GM21825 (cell line): ENCODE results near the gene DIAPH2.
"Not testable (repeated sequence)": the region's sequence is repeated elsewhere in the genome, so short reads cannot be mapped to it uniquely, and the experiment has no call there.

ENCODE experiments used
- ATAC-seq: cut with Tn5 transposase; IDR thresholded peaks from one replicate; pipeline ENCODE4 v1.9.1; 2021; ENCODE audit warnings: mild to moderate bottlenecking, moderate library complexity; ENCODE audit not compliant: unreplicated experiment

Gene DIAPH2

DNA sequence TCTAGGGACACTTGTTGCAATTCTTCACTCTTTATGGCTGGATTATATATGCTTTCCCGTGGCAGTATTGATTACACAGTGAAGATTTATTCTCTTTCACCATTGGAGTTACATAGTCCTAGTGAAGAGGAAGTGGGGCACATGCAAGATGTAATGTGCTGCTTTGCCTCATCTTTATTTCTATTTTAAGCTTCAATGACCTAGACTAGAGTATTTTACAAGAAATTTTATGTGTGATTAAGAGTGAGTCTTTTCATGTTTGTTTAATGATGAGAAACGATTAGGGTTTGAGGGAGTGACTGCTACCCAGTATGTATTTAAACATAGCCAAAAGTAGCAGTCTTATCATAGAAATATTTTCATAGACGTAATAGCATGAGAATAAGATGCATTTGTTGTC is 30.8 kb downstream of the DIAPH2 start:
- no peak for ATAC-seq

DNA sequence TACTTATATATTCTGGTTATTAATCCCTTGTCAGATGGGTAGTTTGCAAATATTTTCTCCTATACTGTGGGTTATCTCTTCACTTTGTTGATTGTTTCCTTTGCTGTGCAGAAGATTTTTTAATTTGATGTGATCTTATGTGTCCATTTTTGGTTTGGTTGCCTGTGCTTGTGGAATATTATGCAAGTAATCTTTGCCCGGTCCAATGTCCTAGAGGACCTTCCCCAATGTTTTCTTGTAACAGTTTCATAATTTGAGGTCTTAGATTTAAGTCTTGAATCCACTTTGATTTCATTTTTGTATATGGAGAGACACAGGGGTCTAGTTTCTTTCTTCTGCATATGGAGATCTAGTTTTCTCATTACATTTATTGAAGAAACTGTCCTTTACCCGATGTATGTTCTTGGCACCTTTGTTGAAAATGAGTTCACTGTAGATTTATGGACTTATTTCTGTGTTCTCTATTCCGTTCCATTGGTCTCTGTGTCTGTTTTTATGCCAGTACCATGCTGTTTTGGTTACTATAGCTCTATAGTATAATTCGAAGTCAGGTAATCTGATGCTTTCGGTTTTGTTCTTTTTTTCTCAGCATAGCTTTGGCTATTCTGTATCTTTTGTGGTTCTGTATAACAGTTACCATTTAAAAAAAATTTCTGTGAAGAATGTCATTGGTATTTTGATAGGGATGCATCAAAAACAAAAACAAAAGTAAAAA is 34.7 kb downstream of the DIAPH2 start:
- no peak for ATAC-seq

DNA sequence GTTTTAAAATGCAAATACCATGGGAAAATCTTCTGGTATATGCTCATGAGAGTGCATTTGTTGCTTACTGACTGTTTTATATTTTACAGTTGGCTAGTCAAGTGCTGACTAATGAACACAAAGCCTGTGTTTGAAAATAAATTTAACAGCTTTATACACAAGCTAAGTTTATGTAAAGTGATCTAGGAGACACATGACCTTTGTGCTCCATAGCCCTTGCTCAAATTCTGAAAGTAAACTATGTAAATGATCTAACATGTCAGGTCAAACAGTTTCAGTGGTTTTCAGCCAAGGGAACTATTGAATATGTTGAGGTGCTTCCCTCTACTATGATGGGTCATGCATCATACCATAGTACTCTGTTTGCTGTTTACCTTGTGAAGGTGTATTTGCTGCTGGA is 36.7 kb downstream of the DIAPH2 start:
- peak; percentile 99 for ATAC-seq

DNA sequence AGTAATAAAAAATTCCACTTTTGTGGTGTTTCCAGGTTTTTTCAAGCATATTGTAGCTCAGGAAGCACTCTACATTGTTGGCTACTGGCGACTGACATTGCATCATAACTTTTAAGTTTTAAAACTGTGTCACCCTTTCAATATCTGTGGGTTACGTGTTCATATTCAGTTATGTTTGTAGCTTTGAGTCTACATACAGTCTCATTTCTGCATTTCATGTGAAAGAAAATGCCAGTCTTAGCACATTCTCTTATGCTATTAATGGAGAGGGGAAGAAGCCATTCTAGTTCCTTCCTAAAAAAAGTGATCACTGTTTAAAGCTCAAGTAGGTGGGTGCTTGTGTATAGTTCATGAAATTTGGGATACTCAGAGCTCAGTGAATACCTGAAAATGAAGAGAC is 38.1 kb downstream of the DIAPH2 start:
- ATAC-seq = no peak

DNA sequence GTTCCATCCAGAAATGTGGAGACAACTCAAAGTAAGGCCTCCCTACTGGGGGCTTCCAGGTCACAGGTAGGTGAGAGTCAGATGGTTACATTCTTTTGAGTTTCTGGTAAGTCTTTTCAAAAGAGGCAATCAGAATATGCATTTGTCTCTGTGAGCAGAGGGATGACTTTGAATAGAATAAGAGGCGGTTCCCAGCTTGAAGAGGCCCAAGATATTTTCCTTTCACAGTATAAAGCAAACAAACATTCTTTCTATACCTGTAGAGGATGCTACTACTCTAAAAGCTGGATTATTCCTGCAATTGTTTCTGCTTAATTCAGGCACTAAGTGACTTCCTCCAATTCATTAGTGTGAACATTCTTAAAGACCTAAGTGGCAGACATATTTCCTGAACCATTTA is 44.4 kb downstream of the DIAPH2 start:
- no peak for ATAC-seq

DNA sequence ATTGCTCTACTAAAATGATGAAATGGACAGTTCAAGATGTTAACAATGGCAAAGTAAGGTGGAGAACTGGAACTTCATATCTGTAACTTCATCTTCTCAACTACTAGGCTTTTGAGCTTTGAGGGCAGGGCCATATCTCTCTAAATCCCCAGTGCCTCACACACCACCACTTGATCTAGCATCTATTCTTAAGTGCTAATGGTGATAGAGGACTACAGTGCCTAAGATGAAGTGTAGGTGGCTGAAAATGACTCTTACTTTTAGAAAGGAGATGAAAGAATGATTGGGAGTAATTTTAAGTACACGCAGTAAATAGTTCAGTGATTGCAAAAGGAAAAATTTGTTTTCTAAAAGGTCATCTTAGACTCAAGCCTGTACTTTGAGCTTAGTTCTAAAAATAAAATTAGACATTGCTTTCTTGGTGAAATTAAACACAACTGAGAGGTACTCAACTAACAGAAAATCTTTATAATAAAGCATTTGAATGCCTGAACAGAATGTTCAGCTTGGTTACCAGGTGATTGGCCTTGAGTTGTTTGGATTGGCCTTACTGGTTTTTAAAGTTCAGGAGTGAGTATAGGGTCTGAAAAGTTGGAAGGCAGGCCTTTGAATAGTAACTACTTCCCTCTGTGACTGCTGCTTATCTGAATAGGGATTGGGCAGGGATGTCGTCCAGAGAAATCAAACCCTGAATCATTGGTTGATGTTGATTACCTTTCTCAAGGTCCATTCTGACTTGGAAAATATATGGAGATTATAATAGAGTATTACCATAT is 45.4 kb downstream of the DIAPH2 start:
- ATAC-seq = no peak

DNA sequence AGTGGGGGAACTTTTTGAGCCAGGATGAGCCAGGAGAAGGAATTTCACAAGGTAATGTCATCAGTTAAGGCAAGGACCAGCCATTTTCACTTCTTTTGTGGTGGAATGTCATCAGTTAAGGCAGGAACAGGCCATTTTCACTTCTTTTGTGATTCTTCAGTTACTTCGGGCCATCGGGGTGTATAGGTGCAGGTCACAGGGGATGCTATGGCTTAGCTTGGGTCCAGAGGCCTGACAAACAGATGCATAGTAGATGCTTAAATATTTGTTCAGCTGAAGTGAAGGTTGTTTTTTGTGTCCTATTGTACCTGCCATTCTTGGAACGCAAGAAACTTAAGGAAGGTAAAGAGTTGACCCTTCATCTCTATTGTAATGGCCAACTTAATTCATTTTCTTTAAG is 46.4 kb downstream of the DIAPH2 start:
- ATAC-seq = not testable (repeated sequence)

DNA sequence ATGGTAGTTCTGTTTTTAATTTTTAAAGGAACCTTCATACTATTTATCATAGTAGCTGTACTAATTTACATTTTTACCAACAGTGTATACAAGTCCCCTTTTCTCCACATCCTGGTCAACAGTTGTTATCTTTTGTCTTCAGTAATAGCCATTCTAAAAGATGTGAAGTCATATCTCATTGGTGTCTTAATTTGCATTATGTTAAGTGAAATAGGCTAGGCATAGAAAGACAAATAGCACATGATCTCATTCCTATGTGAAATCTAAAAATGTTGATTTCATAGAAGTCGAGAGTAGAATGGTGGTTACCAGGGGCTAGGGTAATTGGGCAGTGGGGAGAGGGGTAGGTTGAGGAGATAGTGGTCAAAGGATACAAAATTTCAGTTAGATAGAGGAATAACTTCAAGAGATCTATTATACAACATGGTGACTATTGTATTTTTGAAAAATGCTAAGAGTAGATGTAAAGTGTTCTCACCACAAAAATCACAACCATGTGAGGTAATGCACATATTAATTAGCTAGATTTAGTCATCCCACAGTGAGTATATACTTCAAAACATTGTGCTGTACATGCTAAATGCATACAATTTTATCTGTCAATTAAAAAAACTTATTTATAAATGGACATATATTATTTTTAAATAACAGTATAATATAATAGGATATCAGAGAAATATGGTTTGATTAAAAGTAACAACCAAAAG is 58.9 kb downstream of the DIAPH2 start:
- ATAC-seq = no peak

DNA sequence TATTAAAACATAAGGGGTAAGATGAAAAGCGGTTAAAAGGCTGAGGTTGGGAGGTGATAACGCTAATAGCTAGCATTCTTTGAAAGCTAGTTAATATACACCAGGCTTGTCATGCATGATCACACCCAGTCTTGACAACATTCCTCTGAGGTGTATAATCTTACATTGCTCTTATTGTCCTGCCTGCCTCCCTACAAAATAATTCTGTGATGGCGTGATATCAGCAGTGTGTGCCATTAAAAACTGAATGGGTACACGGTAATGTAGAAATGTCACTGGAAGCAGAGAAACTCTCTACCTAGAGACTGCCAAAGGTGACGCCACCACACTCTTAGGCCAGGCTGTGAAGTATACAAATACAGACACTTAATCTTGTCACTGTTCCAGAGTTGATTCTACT is 68.1 kb downstream of the DIAPH2 start:
- ATAC-seq = no peak

DNA sequence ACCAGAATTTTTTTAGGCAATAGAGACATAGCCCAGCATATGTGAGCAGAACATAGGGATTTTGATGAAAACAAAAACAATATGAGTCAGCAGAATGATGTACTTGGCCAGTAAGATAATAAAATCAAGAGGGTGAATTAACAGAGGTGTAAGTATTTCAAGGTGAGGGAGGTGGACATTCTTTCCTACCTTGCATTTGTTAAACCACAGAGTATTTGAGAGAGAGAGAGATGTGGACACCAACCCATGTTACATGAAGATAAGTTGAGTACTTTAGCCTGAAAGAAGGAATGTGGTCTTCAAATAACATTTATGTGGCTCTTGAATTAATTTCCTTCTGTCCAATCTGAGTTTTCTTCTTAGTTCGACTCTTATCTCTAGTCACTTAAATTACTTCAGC is 68.6 kb downstream of the DIAPH2 start:
- no peak for ATAC-seq

DNA sequence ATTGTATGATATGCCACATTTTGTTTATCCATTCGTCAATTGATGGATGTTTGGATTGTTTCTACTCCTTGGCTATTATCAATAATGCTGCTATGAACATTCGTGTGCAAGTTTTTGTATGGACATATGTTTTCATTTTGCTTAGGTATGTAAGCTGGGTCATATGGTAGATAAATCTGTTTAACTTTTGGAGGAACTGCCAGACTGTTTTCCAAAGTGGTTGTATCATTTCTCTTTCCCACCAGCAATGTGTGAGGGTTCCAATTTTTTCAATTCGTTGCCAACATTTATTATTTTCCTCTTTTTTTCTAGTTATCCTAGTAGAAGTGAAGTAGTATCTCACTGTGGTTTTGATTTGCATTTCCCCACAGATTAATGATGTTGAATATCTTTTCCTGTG is 71.8 kb downstream of the DIAPH2 start:
- ATAC-seq = no peak

DNA sequence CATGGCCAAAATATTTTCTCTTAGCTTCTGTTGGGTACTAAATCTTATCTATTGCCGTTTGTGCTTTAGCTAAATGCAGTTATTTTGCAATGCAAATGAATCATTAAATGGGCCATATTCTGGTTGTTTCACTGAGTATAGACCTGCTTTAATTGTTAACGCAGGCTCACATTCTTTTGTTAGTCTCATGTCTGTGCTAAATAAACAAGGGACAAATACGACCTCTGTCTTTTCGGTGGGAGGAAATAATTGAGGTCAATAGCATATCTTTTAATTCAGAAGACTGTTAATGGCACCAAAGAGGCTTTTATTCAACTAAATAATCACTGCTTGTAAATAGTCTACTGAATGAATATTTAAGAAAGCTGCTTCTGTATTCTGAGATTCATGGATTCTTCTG is 76.9 kb downstream of the DIAPH2 start:
- no peak for ATAC-seq

DNA sequence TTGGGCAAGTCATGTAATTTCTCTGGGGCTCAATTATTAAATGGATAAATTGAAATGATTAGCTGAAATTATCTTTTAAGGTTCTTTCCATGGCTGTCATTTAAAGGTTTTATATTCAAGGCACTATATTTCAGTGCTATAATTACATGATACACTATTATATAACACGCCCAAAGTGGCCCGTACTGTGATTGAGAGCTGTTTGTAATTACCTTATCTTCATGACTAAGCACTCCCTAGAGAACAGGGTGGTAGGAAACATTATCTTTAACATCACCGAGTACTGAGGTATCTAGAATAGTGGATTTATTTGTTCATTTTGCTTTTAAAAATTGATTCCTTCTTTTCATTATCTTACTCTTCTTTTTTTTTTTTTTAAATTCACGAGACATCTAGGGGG is 79.0 kb downstream of the DIAPH2 start:
- ATAC-seq = no peak

DNA sequence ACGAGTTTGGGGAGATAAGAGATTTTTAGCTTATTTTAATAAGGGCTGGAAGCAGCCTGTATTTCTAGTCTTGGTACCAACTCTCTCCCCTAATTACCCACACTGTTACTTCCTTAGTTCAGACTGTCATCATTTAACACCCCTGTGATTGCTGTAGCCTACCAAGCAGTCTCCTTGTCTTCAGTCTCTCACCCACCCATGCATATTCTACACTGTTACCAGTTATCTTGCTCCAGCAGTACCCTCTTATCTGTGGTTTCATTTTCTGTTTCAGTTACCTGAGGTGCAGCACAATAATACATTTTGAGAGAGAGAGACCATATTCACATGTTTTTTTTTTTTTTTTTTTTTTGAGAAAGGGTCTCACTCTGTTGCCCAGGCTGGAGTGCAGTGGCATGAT is 80.2 kb downstream of the DIAPH2 start:
- no peak for ATAC-seq

DNA sequence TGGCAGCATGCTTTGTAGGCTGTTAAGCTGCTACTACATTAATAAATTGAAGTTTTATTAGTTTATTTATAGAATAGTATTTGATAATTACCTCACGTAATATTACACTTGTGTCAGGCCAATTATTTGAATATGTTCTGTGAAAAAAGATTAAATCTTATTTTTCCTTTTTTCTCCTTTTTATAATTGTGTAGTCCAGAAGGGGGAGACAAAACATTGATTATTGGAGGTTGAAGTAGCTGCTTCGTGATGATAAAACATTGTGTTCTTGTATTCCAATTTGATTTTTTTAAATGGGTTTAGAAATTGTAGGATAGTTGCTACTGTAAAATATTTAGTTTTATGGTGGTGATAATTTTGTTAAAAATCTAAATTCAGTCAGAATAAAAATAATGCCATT is 85.7 kb downstream of the DIAPH2 start:
- no peak for ATAC-seq

DNA sequence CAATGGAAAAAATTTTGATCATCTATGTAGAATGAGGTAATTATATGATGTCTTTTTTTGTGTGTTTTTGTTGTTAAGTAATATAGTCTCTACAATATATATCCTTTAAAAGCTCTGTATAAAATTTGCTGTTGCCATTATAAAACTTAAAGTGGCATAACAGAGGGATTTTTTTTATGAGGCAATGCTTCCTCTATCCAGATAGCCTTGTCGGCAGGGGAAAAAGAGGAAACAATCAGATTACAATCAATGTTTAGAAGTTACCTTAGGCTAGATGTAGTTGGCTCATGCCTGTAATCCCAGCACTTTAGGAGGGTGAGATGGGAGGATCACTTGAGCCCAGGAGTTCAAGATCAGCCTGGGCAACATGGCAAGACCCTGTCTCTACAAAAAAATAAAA is 86.8 kb downstream of the DIAPH2 start:
- no peak for ATAC-seq

DNA sequence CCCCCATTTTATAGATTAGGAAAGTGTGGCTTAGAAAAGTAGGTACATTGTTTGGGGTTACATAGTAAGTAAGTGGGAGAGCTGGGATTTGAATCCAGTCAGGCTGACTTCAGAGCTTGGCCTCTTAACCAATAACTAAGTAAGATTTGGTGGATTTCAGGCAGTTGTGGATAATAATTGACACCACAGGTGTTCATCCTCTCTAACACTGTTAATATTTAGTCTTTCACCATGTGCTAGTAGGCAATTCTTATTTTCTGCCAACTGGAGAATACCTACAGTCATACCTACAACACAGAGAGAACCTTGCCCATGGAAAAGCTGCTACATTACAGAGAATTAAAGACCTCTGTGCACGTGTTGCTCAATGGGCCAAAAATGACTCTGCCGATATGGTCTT is 89.5 kb downstream of the DIAPH2 start:
- no peak for ATAC-seq

DNA sequence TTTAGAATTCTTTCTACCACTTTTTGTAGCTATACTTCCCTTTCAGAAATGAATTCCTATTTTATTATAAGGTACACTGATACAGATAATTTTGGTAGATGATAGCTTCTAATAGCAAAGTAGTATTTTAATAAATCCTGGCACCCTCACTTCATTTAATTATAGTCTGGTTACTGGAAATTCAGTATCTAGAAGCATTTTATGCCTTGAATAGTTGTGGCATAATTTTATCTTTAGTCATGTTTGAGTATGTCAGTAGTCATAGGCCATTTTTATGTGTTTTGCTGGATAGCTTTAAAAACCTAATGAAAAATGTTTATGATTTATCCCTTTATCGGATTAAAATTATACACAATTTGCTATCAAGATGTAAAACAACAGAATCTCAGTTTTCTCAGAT is 92.3 kb downstream of the DIAPH2 start:
- no peak for ATAC-seq

DNA sequence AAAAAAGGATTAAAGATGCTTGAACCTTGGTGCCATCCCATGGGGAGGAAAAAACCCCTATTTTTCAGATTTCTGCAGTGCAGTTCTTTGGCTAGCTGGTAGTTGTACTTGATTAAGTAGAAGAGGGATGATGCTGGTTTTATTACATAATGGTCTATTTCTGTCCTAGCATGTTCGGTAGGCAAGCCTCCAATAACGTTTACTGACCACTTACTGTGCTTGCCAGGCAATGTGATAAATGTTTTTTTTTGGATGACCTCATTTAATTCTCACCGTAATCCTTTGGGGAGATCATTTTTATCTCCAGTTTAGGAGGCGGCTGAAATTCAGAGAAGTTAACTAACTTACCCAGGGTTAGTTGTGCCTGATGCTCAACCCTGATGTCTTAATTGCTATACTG is 106.9 kb downstream of the DIAPH2 start:
- ATAC-seq = no peak

DNA sequence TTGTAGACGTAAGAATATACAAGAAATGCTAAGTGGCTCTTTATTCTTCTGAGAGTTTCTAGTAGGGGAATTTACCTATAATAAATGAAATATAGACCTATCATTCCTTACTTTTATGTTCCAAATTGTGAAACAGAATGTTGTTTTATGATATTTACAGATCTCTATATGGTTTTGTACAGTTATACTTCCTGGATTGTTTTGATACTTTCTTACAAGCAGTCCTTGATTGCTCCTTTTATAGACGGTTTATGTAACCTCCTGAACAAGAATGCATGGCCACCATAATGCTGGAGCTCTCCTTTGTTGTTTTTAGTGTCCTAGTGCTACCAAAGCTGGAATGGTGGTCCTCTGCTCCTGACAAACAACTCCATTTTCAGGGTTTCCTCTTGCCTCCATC is 107.4 kb downstream of the DIAPH2 start:
- ATAC-seq = no peak

DNA sequence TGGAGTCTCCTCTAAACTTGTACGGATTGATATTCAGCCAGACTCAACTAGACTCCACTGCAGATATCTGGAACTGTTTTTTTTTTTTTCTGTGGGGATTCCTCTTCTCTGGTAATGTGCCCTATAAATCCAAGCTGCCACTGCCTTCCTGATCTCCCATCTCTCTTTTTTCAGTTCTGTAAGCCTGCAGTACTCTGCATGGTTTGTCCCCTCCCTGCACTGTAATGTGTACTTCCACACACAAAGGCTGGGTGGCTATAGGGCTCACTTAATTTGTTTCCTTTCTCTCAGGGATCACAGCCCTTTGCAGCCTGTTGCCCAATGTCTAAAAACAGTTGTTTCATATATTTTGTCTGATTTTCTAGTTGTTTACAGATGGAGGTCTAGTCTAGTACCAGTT is 114.3 kb downstream of the DIAPH2 start:
- no peak for ATAC-seq

DNA sequence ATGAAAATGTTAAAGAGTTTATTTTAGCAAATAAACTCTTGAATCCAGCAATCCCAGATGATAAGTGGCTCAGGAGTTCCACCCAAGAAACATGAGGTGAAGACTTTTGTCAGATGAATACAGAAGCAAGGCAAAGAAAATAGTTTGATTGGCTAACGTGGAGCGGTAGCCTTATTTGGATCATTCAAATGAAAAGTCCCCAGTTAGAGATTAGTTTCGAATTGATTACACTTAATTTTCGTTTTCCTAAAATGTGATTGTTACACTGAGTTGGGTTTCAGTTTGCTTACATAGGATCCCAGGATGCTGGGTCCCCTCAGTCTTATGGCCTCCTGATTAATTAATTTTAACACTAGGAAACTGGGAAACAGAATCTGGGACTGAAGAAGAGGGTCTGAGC is 122.7 kb downstream of the DIAPH2 start:
- no peak for ATAC-seq
